ENCODE measurements around the gene IFNGR1.

Gene IFNGR1

GRCh38 chr6:137202078-137202477 is 17.1 kb downstream of the IFNGR1 start:
- no peak for DNase-seq (ENCODE audit: low read depth)
- H3K4me3 ChIP-seq (ENCODE audit: low read length), result no peak overlapping the region
- TF ChIP-seq, protein P1, sequence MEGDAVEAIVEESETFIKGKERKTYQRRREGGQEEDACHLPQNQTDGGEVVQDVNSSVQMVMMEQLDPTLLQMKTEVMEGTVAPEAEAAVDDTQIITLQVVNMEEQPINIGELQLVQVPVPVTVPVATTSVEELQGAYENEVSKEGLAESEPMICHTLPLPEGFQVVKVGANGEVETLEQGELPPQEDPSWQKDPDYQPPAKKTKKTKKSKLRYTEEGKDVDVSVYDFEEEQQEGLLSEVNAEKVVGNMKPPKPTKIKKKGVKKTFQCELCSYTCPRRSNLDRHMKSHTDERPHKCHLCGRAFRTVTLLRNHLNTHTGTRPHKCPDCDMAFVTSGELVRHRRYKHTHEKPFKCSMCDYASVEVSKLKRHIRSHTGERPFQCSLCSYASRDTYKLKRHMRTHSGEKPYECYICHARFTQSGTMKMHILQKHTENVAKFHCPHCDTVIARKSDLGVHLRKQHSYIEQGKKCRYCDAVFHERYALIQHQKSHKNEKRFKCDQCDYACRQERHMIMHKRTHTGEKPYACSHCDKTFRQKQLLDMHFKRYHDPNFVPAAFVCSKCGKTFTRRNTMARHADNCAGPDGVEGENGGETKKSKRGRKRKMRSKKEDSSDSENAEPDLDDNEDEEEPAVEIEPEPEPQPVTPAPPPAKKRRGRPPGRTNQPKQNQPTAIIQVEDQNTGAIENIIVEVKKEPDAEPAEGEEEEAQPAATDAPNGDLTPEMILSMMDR (conservative IDR thresholded peaks at IDR 0.05; ENCODE audit: low read length), result peak; percentile 27

DNA sequence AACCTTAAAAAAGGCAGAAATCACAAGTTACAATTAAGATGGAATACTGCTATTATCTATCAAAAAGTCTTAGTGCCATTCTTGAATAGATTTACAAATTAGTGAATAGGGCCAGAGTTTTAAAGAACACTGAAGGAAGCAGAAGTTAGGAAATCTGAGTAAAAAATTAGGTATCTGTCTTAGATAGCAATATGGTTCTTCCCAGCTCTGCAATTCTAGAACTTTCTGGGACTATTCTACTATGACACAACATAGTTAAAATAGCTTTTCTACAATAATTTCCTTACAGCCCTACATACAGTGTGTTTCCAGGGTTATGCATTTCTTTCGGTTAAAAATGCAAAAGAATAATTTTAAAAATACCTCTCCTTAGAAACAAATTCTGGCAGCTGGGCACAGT is 18.2 kb downstream of the IFNGR1 start:
- TF ChIP-seq, protein P1 (conservative IDR thresholded peaks at IDR 0.05; ENCODE audit: low read length), result no peak
- no peak for DNase-seq (ENCODE audit: low read depth)
- no peak overlapping the region for H3K4me3 ChIP-seq (ENCODE audit: low read length)

DNA sequence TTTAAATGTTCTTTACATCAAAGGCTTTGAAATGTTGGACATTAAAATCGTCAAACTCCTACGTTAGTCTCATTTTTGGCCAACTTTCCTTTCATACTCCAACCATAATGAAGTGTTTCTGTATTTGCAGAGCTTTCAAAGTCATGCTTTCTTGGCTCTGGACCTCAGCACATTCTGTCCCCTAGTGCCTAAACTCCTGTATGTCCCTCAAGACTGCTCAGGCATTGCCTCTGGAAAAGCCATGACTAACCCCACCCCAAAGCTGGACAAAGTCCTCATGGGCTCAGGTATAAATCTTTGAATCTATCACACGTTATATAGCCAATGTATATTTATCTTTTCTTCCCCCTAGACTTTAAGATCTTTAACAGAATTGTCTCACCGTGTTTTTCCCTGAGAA is 18.9 kb downstream of the IFNGR1 start:
- TF ChIP-seq, protein P1 (conservative IDR thresholded peaks at IDR 0.05; ENCODE audit: low read length), result no peak
- no peak for DNase-seq (ENCODE audit: low read depth)
- no peak overlapping the region for H3K4me3 ChIP-seq (ENCODE audit: low read length)

GRCh38 chr6:137197684-137198645 is 21.2 kb downstream of the IFNGR1 start:
- no peak overlapping the region for H3K4me3 ChIP-seq (ENCODE audit: low read length)
- TF ChIP-seq, protein P1 (conservative IDR thresholded peaks at IDR 0.05; ENCODE audit: low read length), result no peak
- DNase-seq (ENCODE audit: low read depth), result no peak

GRCh38 chr6:137193256-137194070 is 25.7 kb downstream of the IFNGR1 start:
- no peak for DNase-seq (ENCODE audit: low read depth)
- TF ChIP-seq, protein P1 (conservative IDR thresholded peaks at IDR 0.05; ENCODE audit: low read length), result no peak
- H3K4me3 ChIP-seq (ENCODE audit: low read length), result no peak overlapping the region

DNA sequence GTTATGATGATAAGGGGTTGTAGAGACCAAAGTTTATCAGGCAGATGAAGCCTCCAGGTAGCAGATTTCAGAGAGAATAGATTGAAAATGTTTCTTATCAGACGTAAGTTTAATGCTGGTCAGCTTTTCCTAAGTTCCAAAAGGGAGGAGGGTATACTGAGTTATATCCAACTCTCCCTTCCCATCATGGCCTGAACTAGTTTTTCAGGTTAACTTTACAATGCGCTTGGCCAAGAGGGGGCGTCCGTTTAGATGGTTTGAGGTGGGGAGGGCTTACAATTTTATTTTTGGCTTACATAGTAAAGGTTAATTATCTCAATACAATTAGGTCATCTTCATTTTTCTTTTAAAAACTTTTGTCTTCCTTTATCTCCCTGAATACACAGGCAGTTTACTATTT is 26.4 kb downstream of the IFNGR1 start:
- H3K4me3 ChIP-seq (ENCODE audit: low read length), result no peak overlapping the region
- TF ChIP-seq, protein P1 (conservative IDR thresholded peaks at IDR 0.05; ENCODE audit: low read length), result no peak
- no peak for DNase-seq (ENCODE audit: low read depth)

Measured in AG10803 (cell line).